HepG2 (cell line): Measurements from ENCODE around the gene ATP5F1E.

Source experiments
- BCLAF1 ChIP-seq: fragments of 450-650 bp; IDR thresholded peaks from 2 replicates; pipeline ENCODE4 v1.6.1; 2017; ENCODE audit warnings: mild to moderate bottlenecking
- CTCF ChIP-seq: sonication (generic); formaldehyde crosslinking; IDR thresholded peaks from 2 replicates; pipeline ENCODE4 v1.5.0; 2020; ENCODE audit warnings: mild to moderate bottlenecking, missing genetic modification reagents, moderate library complexity
- EZH2 ChIP-seq: conservative IDR thresholded peaks from 2 replicates; pipeline ENCODE4 v1.6.1; 2012; ENCODE audit warnings: mild to moderate bottlenecking, low read depth, low read length, moderate library complexity
- NFE2L1 ChIP-seq: sonication (generic); formaldehyde crosslinking; IDR thresholded peaks from 2 replicates; pipeline ENCODE4 v1.4.0; 2020; ENCODE audit warnings: missing genetic modification reagents, mild to moderate bottlenecking, borderline replicate concordance
- SMC3 ChIP-seq: IDR thresholded peaks from 2 replicates; pipeline ENCODE4 v1.6.1; 2011; ENCODE audit warnings: low read length, improper control_type of control experiment
- STAT6 ChIP-seq: sonication (generic); formaldehyde crosslinking; IDR thresholded peaks from 2 replicates; pipeline ENCODE4 v1.4.0; 2020; ENCODE audit warnings: missing genetic modification reagents, mild to moderate bottlenecking, borderline replicate concordance
- ZNF280D ChIP-seq: sonication (generic); formaldehyde crosslinking; IDR thresholded peaks from 2 replicates; pipeline ENCODE4 v1.5.1; 2020; ENCODE audit warnings: mild to moderate bottlenecking, missing genetic modification reagents

- no peak for TF ChIP-seq CTCF
- TF ChIP-seq STAT6 (CRISPR knock-in tag): no peak
- TF ChIP-seq EZH2: no peak
- no peak for TF ChIP-seq NFE2L1
- no peak for TF ChIP-seq BCLAF1
- TF ChIP-seq ZNF280D: no peak
- TF ChIP-seq SMC3: no peak
These were observed 1.6 kb upstream of the ATP5F1E start for GRCh38 chr20:59033616-59034165.
